Loucy (cell line): ENCODE results near the gene PRRC2A.

Experiments
- H2AFZ ChIP-seq: fragments of 200-600 bp; sonication (generic); 2 replicates; pipeline ENCODE4 v1.6.0; 2016; ENCODE audit warnings: antibody characterized with exemption, mild to moderate bottlenecking, low read length, moderate library complexity
- H3F3A ChIP-seq: fragments of 200-600 bp; 2 replicates; pipeline ENCODE4 v1.6.0; 2016; ENCODE audit warnings: antibody characterized with exemption, low read depth, mild to moderate bottlenecking
- H3K27me3 ChIP-seq: fragments of 200-600 bp; sonication (generic); 2 replicates; pipeline ENCODE4 v1.6.1; 2014; ENCODE audit warnings: low read length, mild to moderate bottlenecking; ENCODE audit not compliant: insufficient read depth, poor library complexity, severe bottlenecking
- H3K36me3 ChIP-seq: fragments of 200-600 bp; sonication (generic); 2 replicates; pipeline ENCODE4 v1.6.1; 2016; ENCODE audit warnings: low read length; ENCODE audit not compliant: insufficient read depth
- H3K4me1 ChIP-seq: fragments of 200-600 bp; sonication (generic); 2 replicates; pipeline ENCODE4 v1.5.1; 2014; ENCODE audit warnings: low read length, mild to moderate bottlenecking; ENCODE audit not compliant: insufficient read depth, poor library complexity, severe bottlenecking
- H3K4me2 ChIP-seq: fragments of 200-600 bp; sonication (generic); 2 replicates; pipeline ENCODE4 v1.6.0; 2014; ENCODE audit warnings: antibody characterized with exemption, low read length, low read depth, mild to moderate bottlenecking; ENCODE audit not compliant: poor library complexity, severe bottlenecking
- H3K4me3 ChIP-seq: fragments of 200-600 bp; sonication (generic); 2 replicates; pipeline ENCODE4 v1.5.1; 2014; ENCODE audit warnings: low read length, mild to moderate bottlenecking, mixed read lengths; ENCODE audit not compliant: poor library complexity, severe bottlenecking
- H3K79me2 ChIP-seq: fragments of 200-600 bp; sonication (generic); 2 replicates; pipeline ENCODE4 v1.6.1; 2014; ENCODE audit warnings: low read length; ENCODE audit not compliant: insufficient read depth
- H3K9ac ChIP-seq: fragments of 200-600 bp; sonication (generic); 2 replicates; pipeline ENCODE4 v1.6.0; 2014; ENCODE audit warnings: mild to moderate bottlenecking, low read depth, low read length, moderate library complexity; ENCODE audit not compliant: poor library complexity, severe bottlenecking
- H3K9me2 ChIP-seq: fragments of 200-600 bp; sonication (generic); replicated peaks from 2 replicates; pipeline ENCODE4 v1.6.1; 2016; ENCODE audit warnings: low read depth, low read length, mixed read lengths
- H3K9me3 ChIP-seq: fragments of 200-600 bp; sonication (generic); 2 replicates; pipeline ENCODE4 v1.6.1; 2014; ENCODE audit warnings: mild to moderate bottlenecking, antibody characterized with exemption, low read length, low read depth; ENCODE audit not compliant: insufficient read depth
- H4K20me1 ChIP-seq: fragments of 200-600 bp; sonication (generic); 2 replicates; pipeline ENCODE4 v1.6.0; 2014; ENCODE audit warnings: antibody characterized with exemption, low read length, mild to moderate bottlenecking; ENCODE audit not compliant: insufficient read depth, poor library complexity, severe bottlenecking
- CTCF ChIP-seq: fragments of 200-600 bp; sonication (generic); conservative IDR thresholded peaks from 2 replicates; pipeline ENCODE4 v1.5.1; 2014; ENCODE audit warnings: mild to moderate bottlenecking, antibody characterized with exemption, low read length
- EZH2phosphoT487 ChIP-seq: fragments of 200-600 bp; IDR thresholded peaks from 2 replicates; pipeline ENCODE4 v1.6.1; 2018; ENCODE audit warnings: antibody characterized with exemption, mild to moderate bottlenecking, moderate library complexity, borderline replicate concordance

Gene PRRC2A

GRCh38 chr6:31620586-31621319 lies at the start of gene PRRC2A:
Gene PRRC2A, plus strand, starts transcription at chr6:31620715. Its CDS starts 2,075 bp downstream, at chr6:31622790.
- Histone ChIP-seq H2AFZ (peak within 1 kb of the TSS; percentile 68; the same call in 1 of the 2 replicates), H3K79me2 (peaks cover 87% of the 10 kb centered on the region)

GRCh38 chr6:31572041-31572911 lies 48.2 kb upstream of the PRRC2A start, which contains the start of gene LTA:
Gene LTA, plus strand, starts transcription at chr6:31572289. Its CDS starts 454 bp downstream, at chr6:31572743.
- no peaks in the 10 kb centered on the region for H3K27me3 ChIP-seq
- no peaks in the 10 kb centered on the region for H3K9me3 ChIP-seq
- no peak within 1 kb of the TSS for H3K4me3 ChIP-seq
- H3F3A ChIP-seq, result 0 out of 2 replicates have a peak, but pooled peaks cover 3% of the 10 kb centered on the region
- TF ChIP-seq EZH2phosphoT487 (no peak), CTCF (no peak)
- no peak within 1 kb of the TSS; the same call in 1 of the 2 replicates for H2AFZ ChIP-seq
- no peaks in the 10 kb centered on the region for H3K9me2 ChIP-seq
- peak within 1 kb of the TSS; percentile 15 for H3K4me2 ChIP-seq
- H3K4me1 ChIP-seq, result peaks cover 86% of the 10 kb centered on the region
- no peaks in the 10 kb centered on the region for H3K36me3 ChIP-seq
- H3K79me2 ChIP-seq, result no peaks in the 10 kb centered on the region
- H4K20me1 ChIP-seq, result no peaks in the 10 kb centered on the region
- no peak within 1 kb of the TSS for H3K9ac ChIP-seq

More at GRCh38 chr6:31620586-31621319, at the start of gene PRRC2A:
- Histone ChIP-seq H3K9me2 (no peaks in the 10 kb centered on the region), H3K4me2 (peak within 1 kb of the TSS; percentile 99), H3F3A (peaks cover 8% of the 10 kb centered on the region; the same call in 1 of the 2 replicates), H4K20me1 (peaks cover 49% of the 10 kb centered on the region), H3K36me3 (peaks cover 30% of the 10 kb centered on the region), H3K4me1 (peaks cover 51% of the 10 kb centered on the region), H3K4me3 (peak within 1 kb of the TSS; percentile 94), H3K9me3 (no peaks in the 10 kb centered on the region), H3K9ac (peak within 1 kb of the TSS; percentile 99), H3K27me3 (peaks cover 10% of the 10 kb centered on the region)
- TF ChIP-seq CTCF, result no peak
- no peak for TF ChIP-seq EZH2phosphoT487

- H2AFZ ChIP-seq, result no peak overlapping the region
- peaks cover 80% of the 10 kb centered on the region for H3K4me1 ChIP-seq
- H4K20me1 ChIP-seq, result no peaks in the 10 kb centered on the region
- no peaks in the 10 kb centered on the region for H3K27me3 ChIP-seq
- TF ChIP-seq CTCF (no peak), EZH2phosphoT487 (no peak)
- no peaks in the 10 kb centered on the region for H3F3A ChIP-seq
- H3K9ac ChIP-seq, result no peak overlapping the region
- H3K4me2 ChIP-seq, result no peak overlapping the region
- no peak overlapping the region for H3K4me3 ChIP-seq
- no peaks in the 10 kb centered on the region for H3K36me3 ChIP-seq
- no peaks in the 10 kb centered on the region for H3K79me2 ChIP-seq
- H3K9me2 ChIP-seq, result no peaks in the 10 kb centered on the region
- H3K9me3 ChIP-seq, result no peaks in the 10 kb centered on the region
Observed at GRCh38 chr6:31573239-31574105, 47.0 kb upstream of the PRRC2A start.
